NCI-H526 treated with DMSO at 0.1 percent for 48 hours (cell line): ENCODE measurements around the gene DLL4.

ENCODE experiments used
- DNase-seq: peaks from one replicate; lab custom pipeline; 2025; lab: John Stamatoyannopoulos, UW

Gene DLL4

GRCh38 chr15:40928821-40929659 lies at the start of gene DLL4:
Gene DLL4 (plus strand): TSS chr15:40929340. CDS start chr15:40929669, 329 bp downstream.
- DNase-seq, result peak; percentile 67

DNA sequence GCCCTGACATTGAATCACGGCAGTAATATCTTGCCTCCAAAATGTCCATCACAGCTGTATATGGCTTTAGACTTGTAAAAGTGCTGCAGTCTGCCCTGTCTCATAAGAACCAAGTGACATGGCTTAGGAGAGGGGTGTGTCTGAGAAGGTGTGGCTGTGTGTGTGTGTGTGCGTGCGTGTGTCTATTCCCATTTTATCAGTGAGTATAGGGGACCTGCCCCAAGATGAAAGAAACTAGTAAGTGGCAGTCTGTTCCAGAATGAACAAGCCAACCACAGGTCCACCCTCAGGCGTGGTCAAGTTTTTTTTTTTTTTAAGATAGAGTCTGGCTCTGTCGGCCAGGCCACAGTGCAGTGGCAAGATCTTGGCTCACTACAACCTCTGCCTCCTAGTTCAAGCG lies 49.5 kb upstream of the DLL4 start:
- DNase-seq, result no peak

GRCh38 chr15:40881351-40881750 lies 47.8 kb upstream of the DLL4 start:
- no peak for DNase-seq

DNA sequence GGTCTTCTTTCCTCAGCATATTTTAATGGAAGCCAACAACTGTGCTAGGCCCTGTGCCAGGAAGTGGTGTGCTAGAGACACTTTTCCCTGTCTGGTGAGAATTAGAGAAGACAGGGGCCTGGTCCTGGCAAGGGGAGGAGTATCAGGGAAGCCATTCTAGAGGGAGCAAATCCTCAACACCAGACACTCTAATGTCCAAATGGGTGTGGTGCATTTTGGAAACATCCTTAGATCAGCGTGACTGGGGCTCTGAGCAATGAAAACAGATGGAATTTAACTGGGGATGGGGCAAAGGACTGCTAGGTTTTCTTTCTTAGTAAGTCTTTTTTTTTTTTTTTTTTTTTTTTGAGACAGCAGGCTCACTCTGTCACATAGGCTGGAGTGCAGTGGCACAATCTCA lies 42.6 kb upstream of the DLL4 start:
- DNase-seq, result no peak

GRCh38 chr15:40889112-40889511 lies 40.0 kb upstream of the DLL4 start:
- no peak for DNase-seq

GRCh38 chr15:40891138-40891537 lies 38.0 kb upstream of the DLL4 start:
- DNase-seq, result no peak

DNA sequence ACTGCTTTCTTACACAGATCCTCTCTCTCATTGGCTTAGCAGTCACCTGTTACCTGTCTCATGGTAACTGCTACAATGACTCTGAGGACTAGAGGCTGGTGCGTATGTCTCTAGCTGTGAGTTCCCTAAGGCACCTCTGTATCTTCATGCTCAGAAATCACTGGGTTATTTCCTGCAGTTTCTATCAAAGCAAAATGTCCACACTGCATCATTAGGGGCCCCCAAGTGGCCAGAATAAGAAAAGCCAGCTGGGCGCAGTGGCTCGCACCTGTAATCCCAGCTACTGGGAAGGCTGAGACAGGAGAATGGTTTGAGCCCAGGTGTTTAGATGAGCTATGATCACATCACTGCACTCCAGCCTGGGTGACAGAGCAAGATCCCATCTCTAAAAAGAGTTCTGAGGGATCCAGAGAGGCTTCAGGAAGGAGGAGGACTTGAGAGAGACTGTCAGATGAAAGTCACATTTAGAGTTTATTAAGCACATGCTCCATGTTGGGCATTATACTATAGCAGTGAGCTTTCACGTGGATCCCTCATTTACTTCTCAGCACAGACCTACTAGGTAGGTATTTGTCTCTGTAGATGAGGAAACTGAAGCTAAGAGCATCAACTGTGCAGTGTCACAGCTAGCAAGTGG lies 37.2 kb upstream of the DLL4 start:
- peak; percentile 49 for DNase-seq

GRCh38 chr15:40892447-40893012 lies 36.6 kb upstream of the DLL4 start:
- no peak for DNase-seq

- no peak for DNase-seq
Observed at GRCh38 chr15:40893019-40893670, 36.0 kb upstream of the DLL4 start.

GRCh38 chr15:40893733-40894680 lies 35.1 kb upstream of the DLL4 start, which contains the start of gene VPS18:
Gene VPS18 (plus strand): TSS chr15:40894450. CDS start chr15:40894769, 319 bp downstream.
- DNase-seq, result peak; percentile 95

GRCh38 chr15:40894681-40895448 lies 34.3 kb upstream of the DLL4 start:
- peak; percentile 28 for DNase-seq

DNA sequence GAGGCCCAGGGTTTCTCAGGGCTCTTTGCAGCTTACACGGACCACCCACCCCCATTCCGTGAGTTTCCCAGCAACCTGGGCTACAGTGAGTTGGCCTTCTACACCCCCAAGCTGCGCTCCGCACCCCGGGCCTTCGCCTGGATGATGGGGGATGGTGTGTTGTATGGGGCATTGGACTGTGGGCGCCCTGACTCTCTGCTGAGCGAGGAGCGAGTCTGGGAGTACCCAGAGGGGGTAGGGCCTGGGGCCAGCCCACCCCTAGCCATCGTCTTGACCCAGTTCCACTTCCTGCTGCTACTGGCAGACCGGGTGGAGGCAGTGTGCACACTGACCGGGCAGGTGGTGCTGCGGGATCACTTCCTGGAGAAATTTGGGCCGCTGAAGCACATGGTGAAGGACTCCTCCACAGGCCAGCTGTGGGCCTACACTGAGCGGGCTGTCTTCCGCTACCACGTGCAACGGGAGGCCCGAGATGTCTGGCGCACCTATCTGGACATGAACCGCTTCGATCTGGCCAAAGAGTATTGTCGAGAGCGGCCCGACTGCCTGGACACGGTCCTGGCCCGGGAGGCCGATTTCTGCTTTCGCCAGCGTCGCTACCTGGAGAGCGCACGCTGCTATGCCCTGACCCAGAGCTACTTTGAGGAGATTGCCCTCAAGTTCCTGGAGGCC lies 29.5 kb upstream of the DLL4 start:
- DNase-seq, result no peak

DNA sequence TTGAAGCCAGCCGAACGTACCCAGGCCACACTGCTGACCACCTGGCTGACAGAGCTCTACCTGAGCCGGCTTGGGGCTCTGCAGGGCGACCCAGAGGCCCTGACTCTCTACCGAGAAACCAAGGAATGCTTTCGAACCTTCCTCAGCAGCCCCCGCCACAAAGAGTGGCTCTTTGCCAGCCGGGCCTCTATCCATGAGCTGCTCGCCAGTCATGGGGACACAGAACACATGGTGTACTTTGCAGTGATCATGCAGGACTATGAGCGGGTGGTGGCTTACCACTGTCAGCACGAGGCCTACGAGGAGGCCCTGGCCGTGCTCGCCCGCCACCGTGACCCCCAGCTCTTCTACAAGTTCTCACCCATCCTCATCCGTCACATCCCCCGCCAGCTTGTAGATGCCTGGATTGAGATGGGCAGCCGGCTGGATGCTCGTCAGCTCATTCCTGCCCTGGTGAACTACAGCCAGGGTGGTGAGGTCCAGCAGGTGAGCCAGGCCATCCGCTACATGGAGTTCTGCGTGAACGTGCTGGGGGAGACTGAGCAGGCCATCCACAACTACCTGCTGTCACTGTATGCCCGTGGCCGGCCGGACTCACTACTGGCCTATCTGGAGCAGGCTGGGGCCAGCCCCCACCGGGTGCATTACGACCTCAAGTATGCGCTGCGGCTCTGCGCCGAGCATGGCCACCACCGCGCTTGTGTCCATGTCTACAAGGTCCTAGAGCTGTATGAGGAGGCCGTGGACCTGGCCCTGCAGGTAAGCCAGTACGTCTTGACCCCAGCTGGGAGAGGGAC lies 28.7 kb upstream of the DLL4 start:
- no peak for DNase-seq

DNA sequence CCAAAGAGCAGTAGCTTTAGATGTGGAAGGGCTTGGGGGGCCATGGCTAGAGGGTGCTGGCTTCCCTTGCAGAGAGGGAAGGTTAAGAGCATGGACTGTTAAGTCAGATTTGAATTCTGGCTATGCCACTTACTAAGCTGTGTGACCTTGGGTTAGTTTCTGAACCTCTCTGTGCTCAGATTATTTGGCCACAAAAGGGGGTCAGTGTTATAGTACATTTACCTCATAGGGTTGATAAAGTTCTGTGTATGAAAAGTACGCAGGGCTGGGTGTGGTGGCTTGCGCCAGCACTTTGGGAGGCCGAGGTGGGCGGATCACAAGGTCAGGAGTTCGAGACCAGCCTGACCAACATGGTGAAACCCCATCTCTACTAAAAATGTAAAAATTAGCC lies 28.1 kb upstream of the DLL4 start:
- no peak for DNase-seq

DNA sequence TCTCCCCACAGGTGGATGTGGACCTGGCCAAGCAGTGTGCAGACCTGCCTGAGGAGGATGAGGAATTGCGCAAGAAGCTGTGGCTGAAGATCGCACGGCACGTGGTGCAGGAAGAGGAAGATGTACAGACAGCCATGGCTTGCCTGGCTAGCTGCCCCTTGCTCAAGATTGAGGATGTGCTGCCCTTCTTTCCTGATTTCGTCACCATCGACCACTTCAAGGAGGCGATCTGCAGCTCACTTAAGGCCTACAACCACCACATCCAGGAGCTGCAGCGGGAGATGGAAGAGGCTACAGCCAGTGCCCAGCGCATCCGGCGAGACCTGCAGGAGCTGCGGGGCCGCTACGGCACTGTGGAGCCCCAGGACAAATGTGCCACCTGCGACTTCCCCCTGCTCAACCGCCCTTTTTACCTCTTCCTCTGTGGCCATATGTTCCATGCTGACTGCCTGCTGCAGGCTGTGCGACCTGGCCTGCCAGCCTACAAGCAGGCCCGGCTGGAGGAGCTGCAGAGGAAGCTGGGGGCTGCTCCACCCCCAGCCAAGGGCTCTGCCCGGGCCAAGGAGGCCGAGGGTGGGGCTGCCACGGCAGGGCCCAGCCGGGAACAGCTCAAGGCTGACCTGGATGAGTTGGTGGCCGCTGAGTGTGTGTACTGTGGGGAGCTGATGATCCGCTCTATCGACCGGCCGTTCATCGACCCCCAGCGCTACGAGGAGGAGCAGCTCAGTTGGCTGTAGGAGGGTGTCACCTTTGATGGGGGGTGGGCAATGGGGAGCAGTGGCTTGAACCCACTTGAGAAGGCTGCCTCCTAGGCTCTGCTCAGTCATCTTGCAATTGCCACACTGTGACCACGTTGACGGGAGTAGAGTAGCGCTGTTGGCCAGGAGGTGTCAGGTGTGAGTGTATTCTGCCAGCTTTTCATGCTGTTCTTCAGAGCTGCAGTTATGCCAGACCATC lies 26.3 kb upstream of the DLL4 start:
- DNase-seq, result no peak

DNA sequence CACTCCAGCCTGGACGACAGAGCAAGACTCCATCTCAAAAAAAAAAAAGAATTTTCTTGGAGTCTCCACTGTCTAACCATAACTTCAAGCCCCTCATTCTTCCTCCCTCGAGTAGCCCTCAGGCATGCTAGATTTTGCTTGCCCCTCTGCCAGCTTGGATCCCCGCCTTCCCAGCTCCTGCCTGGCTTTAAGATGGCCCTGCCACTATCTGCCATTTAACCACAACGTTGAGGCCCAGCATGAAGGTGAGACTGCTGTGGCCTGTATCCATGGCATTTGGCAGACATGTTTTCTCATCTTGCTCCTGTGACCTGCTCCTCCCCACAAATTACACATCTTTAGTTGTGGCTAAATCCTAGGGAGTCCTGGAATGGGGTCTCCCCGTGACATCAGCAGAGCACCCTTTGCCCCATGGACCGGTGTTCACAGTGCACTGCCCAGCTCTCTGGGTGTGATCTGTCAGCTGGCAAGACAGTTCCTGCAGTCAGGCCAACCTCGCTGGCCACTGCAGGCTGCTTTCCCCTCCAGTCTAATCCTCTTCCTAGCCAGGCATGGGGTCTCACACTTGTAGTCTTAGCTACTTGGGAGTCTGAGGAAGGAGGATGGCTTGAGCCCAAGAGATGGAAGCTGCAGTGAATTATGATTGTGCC lies 24.5 kb upstream of the DLL4 start:
- DNase-seq, result no peak
